HG02623 (cell line): Measurements from ENCODE around the gene IGFBP3.

Experiments
- ATAC-seq: cut with Tn5 transposase; IDR thresholded peaks from one replicate; pipeline ENCODE4 v1.9.1; 2021; ENCODE audit warnings: moderate library complexity; ENCODE audit not compliant: unreplicated experiment

The IGFBP3 gene

GRCh38 chr7:45874408-45875131 is 46.5 kb downstream of the IGFBP3 start:
- no peak for ATAC-seq

GRCh38 chr7:45873355-45873754 is 47.7 kb downstream of the IGFBP3 start:
- no peak for ATAC-seq

- ATAC-seq, result no peak
These were observed 48.1 kb downstream of the IGFBP3 start, which contains the start of gene CCDC201 for GRCh38 chr7:45873035-45873354. Gene CCDC201, minus strand, starts transcription at chr7:45873082. Its CDS starts 75 bp downstream, at chr7:45873007.

GRCh38 chr7:45872116-45873034 is 48.7 kb downstream of the IGFBP3 start:
- no peak for ATAC-seq

GRCh38 chr7:45869426-45869825 is 51.6 kb downstream of the IGFBP3 start:
- ATAC-seq, result no peak

- no peak for ATAC-seq
These were observed 53.6 kb downstream of the IGFBP3 start for GRCh38 chr7:45867471-45867870.

DNA sequence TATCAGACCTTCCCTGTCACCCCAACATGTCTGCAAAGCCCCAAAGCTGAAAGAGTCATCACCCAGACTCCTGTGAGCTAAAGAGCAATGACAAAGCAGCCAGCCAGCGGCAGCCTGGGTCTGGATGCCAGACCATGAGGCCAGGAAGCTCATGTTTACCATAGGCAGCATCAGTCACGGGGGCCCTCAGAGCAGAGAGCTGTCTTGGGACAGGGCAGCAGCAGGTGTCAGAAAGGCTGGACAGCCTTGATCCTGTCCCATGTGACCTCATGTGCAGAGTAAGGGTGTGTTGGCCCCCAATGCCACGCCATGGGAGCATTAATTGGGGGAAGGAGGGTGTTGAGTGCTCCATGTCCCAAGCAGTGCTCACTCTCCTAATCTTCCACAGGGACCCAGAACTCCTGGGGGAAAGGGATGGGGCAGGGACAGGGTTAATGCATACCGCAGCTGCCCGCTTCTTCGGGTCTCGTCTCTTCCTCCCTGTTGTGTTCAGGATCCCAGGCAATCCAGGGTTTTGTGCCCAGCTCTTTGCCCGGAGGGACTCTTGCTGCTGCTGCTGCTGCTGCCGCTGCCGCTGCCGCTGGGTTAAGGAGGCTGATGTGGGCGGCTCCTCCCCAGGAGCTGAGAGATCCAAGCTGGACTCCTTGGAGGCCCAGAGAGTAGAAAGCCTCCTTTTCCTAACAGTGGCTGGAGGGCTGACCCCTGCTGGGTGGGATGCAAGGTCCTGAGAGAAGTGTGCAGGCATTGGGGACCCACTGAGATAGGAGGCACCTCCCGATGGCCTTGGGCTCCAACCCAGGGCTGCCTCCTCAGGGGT is 55.3 kb downstream of the IGFBP3 start:
- ATAC-seq, result no peak

- ATAC-seq, result no peak
These were observed 57.4 kb downstream of the IGFBP3 start for GRCh38 chr7:45863715-45864114.
